C4-2B (cell line): ENCODE measurements around the gene RUSC2.

Experiments used
- ZFX ChIP-seq: fragments of 450-650 bp; IDR thresholded peaks from 2 replicates; pipeline ENCODE4 v1.6.1; 2017
- TF ChIP-seq, protein P1 (sequence below): fragments of 450-650 bp; conservative IDR thresholded peaks from 2 replicates; pipeline ENCODE4 v1.5.1; 2017; ENCODE audit warnings: mild to moderate bottlenecking

DNA sequence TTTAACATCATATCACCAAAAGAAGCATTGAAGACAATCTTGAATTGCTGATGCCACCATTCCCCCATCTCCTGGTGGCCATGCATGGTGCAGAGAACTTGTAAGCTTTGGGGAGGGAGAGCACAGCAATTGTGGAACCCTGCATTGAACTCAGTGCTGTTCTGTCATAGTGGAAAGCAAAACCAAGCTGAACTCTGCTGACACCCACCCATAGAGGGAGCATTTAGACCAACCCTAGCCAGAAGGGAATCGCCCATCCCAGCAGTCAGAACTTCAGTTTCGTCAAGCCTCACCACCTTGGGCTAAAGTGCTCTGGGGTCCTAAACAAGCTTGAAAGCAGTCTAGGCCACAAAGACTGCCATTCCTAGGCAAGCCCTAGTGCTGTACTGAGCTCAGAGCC lies 37.4 kb upstream of the RUSC2 start:
- TF ChIP-seq, protein P1, sequence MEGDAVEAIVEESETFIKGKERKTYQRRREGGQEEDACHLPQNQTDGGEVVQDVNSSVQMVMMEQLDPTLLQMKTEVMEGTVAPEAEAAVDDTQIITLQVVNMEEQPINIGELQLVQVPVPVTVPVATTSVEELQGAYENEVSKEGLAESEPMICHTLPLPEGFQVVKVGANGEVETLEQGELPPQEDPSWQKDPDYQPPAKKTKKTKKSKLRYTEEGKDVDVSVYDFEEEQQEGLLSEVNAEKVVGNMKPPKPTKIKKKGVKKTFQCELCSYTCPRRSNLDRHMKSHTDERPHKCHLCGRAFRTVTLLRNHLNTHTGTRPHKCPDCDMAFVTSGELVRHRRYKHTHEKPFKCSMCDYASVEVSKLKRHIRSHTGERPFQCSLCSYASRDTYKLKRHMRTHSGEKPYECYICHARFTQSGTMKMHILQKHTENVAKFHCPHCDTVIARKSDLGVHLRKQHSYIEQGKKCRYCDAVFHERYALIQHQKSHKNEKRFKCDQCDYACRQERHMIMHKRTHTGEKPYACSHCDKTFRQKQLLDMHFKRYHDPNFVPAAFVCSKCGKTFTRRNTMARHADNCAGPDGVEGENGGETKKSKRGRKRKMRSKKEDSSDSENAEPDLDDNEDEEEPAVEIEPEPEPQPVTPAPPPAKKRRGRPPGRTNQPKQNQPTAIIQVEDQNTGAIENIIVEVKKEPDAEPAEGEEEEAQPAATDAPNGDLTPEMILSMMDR: 0 out of 2 replicates have a peak, but pooled peaks have one; percentile 8
- no peak for TF ChIP-seq ZFX
